NCI-H345 (cell line): Measurements from ENCODE around the gene LRRC66.

ENCODE experiments used
- DNase-seq: peaks from one replicate; lab custom pipeline; 2025; lab: John Stamatoyannopoulos, UW

LRRC66 gene

DNA sequence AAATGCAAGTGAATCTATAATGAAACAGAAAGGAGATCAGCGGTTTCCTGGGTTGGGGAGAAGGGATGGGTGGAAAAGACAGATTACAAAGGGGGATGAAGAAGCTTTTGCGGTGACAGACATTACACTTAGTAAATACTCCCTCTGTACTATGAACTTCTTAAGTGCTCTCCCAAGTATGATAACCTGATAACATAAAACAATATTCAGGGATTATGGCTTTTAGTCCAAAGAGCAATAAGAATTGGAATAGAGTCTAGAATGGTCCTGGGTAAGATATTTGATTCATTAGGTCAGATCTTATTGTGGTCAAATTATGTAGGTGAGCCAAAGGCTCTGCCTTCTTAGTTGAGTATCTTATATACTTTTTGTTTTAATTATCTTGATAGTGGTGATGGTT, 9.2 kb downstream of the LRRC66 start:
- no peak for DNase-seq

DNA sequence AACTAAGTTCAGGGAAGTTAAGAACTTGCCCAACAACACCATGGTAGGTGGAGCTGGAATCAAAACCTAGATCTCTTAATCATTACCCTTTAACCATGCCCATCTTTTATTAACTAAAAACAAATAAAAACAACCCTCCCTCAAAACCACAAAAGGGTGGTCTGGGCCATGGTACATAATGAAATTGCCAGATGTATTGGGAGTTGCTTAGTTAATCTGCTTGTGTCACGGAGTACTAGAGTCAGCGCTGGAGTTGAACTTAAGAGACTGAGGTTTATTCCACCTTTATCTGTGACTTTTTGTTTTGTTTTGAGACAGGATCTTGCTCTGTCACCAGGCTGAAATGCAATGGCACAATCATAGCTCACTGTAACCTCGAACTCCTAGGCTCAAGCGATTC, 13.3 kb downstream of the LRRC66 start:
- no peak for DNase-seq

DNA sequence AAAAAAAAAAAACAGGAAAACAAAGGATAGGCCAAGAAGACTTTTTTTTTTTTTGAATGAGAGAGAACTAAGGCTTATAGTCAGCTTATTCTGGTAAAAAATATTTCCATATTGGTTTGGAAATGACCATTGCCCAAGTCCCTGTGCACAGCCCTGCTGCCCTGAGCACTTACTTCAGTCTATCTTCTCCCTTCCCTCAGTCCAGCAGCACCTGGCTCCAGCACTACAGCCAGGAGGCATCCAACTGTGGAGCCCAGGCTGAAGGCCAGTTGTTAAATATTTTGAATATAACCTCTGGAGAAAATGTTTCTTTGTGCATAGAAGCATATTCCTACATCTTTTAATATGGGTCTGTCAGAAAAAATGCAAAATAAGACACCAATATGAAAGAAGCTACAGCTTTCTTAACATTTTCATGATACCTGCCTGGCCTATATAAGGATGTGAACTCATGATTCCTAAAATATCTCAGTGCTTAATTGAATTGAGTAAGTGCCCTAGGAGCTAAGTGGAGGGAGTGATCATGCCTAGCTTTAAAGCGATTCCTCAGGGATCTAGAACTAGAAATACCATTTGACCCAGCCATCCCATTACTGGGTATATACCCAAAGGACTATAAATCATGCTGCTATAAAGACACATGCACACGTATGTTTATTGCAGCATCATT, 14.4 kb downstream of the LRRC66 start:
- DNase-seq: no peak

DNA sequence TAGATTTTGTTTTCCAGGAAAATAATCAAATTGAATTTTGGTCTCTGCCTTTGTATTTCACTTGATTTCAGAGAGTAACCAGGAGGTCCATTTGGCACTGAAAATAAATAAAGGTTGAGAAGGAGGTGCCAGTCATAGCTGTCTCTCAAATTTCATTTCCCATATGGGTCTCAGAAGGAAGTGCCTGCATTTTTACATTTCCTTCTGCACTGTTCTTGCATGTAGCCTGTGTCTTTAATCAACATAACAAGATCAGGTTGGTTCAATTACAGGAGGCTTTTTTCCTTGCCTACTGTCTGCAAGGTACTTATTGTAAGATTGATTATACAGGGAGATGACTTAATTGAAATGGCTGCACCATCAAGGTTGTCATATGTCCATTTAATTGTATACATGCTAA, 15.7 kb downstream of the LRRC66 start:
- no peak for DNase-seq

DNA sequence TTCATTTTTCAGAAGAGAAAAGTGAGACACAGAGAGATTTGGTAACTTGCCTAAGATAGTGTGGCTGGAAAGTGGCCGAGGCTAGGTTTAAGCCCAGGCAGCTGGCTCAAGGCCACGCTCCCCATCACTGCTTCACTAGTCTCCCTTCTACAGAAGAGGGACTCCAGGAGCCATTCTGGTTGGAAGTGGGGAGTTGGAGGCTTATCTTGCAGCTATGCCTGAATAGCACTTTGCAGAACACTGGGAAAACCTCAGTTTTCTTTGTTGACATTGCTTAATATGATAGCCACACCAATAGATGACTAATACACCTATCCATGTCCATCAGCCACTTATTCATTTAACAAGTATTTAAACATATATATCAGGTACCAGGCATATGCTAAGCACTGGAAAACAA, 18.5 kb downstream of the LRRC66 start:
- DNase-seq: no peak

DNA sequence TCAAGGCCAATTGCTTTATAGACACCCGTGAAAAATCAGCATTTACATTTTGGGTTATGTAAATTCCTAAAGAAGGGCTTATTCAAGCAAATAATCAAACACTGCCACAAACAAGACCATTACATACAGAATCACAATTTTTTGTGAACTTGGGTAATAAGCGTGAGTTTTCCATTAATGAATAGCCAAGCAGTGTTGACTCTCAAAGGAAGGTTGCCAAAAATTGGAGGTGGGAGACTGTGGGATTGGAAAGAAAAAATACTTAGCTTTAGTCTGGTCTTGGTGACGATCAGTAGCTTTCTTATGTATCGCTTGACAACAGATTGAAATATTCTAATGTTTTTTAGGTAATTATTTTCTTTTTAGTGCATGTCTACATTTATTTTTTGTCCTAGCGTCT, 20.9 kb downstream of the LRRC66 start:
- DNase-seq: no peak

DNA sequence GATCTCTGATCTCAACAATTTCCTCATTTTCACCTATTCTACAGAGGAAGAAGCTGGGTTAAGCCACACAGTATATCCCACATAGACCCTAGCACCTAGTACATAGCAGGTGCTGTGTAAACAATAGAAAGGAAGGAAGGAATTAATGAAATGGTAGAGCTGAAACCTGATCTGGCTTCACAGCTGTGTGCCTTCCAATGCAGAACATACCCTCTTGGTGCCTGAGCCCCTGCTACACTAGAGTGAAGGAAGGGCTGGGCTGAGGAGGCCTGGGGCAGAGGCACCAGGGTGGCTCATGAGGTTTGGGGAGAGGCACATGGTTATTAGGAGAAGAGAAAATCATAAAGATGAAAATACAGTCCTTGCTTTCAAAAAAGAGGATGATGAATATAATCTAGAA, 21.3 kb downstream of the LRRC66 start:
- DNase-seq: no peak

DNA sequence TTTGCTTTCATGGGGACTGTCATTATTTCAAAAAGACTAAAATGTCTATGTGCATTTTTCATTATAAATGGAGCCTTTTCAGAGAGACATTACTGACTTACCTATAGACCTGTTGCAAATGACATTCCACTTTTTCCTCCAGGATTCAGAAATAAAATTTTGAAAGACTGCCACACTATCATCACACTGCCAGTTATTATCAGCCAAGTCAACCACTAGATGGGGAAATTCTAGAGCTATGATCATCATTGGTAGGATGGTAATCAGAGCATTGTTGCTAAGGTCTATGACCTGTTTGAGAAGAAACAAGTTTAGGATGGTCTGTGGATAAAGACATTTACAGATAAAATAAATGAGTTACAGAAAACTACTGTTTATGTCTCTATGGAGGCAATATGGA, 22.5 kb downstream of the LRRC66 start:
- DNase-seq: no peak

DNA sequence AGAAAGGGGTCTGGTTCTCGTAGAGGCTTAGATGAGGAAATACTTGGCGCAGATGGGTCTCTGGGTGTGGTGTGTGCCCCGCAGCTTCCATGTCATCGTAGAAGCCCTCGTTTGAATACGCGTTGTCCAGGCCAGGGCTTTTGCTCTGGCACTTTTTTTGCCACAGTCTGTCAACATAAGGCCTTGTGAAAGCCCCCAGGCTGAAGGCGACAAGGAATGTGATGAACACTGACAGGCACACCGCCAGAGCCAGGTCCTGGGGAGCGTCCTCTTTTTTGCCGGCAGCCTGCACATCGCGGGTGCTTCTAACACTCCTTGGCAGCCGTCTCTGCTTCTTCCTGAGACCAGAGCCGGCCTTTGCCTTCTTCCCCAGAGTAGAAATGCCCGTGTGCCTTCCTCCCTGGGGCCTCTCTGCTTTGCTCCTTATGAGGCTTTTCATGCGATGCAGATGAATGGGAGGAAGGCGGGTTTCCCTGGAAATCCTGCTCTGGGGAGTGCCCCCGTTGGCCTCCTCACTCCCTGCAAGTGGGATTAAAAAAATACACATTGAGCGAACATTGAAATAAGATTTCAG, 24.4 kb downstream of the LRRC66 start:
- DNase-seq: no peak

DNA sequence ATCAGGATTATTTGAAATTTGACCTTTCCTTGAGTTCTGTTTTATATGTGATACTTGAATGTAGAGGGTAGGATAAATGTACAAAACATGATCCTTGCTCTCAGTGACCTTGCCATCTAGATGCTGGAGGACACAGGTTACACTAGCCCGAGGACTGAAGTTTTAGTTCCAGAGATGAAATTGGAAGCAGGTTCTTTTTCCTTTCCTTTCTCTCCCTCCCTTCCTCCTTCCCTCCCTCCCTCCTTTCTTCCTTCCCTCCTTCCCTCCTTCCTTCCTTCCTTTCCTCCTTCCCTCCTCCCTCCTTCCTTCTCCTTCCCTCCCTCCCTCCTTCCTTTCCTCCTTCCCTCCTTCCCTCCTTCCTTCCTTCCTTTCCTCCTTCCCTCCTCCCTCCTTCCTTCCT, 54.3 kb downstream of the LRRC66 start:
- no peak for DNase-seq

DNA sequence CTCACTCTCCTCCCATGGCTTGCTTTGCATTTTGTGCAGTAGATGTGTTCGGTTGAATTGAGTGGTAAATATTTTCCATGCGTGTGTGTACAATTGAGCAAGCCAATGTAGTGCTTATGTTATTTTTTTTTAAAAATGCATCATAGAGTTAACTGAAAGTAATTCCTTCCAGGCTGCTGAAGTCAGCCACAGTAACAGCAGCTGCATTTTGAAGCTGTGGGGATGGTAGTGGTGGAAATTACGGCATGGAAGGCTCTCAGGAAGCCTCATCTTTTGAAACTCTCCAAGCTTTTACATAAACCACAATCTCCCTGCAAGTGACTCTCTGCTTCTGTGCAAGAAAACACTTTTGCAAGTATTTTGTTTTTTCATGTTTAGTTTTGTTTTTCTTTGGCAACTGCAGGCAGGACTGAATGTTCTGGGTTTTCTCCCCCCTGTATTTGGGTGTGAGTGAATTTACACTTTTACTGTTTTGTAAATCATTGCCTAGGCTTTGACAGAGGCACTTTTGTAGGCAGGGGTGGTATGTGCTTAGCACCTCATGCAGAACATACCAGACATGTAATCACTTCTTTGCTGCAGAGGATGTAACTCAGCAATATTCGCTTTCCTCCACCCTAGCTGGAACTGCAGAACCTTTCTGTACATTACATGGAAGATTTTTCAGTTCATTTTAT, 56.2 kb downstream of the LRRC66 start:
- DNase-seq: no peak

DNA sequence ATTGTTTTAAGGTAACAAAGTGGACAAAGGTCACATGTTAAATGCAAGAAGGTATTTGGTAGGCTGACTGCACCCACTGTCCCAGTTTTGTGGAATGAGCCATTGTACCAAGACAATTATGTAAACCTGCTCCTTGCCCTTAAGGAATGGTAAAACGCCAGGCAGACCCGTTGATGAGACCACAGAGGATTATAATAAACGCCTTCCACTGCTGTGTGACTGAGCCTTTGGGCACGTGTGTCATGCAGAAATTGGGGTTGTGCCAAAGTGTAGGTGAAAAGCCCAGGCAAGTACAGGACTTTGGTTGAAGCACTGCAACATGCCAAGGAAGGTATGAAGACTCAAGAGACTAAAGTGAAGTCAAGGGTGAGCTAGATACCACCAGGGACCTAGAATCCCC, 59.7 kb downstream of the LRRC66 start:
- no peak for DNase-seq

DNA sequence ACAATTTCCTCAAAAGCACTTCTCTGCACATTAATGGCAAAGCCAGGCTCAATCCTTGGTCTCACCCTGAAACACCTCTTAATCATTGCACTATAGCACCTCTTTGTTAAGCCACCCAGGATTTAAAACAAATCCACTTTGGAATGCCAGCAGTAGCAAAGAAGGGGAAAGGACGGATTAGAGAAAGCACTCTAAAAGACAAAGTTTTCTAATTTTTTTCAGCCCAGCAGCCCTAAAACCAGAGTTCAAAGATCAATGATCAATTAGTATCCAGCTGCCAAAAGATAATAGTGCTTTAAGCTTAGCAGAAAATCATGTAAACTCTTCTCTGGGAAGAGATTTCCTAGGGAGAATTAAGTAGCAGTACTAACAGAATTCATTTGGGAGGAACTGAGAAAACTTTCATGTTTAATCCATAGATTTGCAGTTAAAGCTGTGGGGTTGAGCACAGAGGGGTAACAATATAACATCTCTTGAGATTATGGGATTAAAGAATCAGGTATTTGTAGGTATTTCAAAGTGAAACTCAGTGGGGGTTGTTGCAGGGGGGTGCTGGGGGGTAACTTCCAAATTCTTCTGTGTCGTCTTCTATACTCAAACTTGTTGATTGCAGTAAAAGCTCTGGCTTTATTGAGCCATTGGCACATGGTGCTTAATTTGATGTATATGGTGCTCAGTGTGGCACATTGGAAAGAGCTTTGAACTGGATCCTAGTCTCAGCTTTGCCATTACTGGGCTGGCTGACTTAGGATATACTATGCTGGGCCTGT, 61.8 kb downstream of the LRRC66 start:
- DNase-seq: no peak
